ENCODE measurements around the gene MEGF6.
"Not testable (repeated sequence)": the region's sequence is repeated elsewhere in the genome, so short reads cannot be mapped to it uniquely, and the experiment has no call there.

MEGF6 gene

GRCh38 chr1:3625151-3625907, 14.0 kb upstream of the MEGF6 start:
- no peak for DNase-seq

GRCh38 chr1:3624200-3625136, 13.2 kb upstream of the MEGF6 start, which contains the start of gene TPRG1L:
Gene TPRG1L, plus strand, starts transcription at chr1:3625015. Its CDS starts 58 bp downstream, at chr1:3625073.
- DNase-seq = peak; percentile 99

- DNase-seq = no peak
These were observed 12.3 kb upstream of the MEGF6 start for GRCh38 chr1:3623441-3624199.

GRCh38 chr1:3622102-3622501, 10.8 kb upstream of the MEGF6 start:
- DNase-seq = not testable (repeated sequence)

GRCh38 chr1:3621151-3621671, 9.9 kb upstream of the MEGF6 start:
- DNase-seq = not testable (repeated sequence)

- DNase-seq = no peak
These were observed 9.4 kb upstream of the MEGF6 start for GRCh38 chr1:3620708-3621107.

- DNase-seq = peak; percentile 78
These were observed 7.8 kb upstream of the MEGF6 start for GRCh38 chr1:3618881-3619671.

GRCh38 chr1:3618531-3618880, 7.2 kb upstream of the MEGF6 start:
- no peak for DNase-seq

GRCh38 chr1:3617806-3618345, 6.6 kb upstream of the MEGF6 start:
- no peak for DNase-seq

GRCh38 chr1:3616861-3617260, 5.6 kb upstream of the MEGF6 start:
- DNase-seq = no peak

- no peak for DNase-seq
These were observed 3.7 kb upstream of the MEGF6 start for GRCh38 chr1:3614755-3615742.

GRCh38 chr1:3612123-3612522, 815 bp upstream of the MEGF6 start:
- no peak for DNase-seq

- peak; percentile 79 for DNase-seq
These were observed 660 bp downstream of the MEGF6 start for GRCh38 chr1:3610527-3611169.

GRCh38 chr1:3609769-3610526, 1.4 kb downstream of the MEGF6 start:
- no peak for DNase-seq

- no peak for DNase-seq
These were observed 2.1 kb downstream of the MEGF6 start for GRCh38 chr1:3609016-3609768.

- DNase-seq = no peak
These were observed 3.2 kb downstream of the MEGF6 start for GRCh38 chr1:3608154-3608553.

- DNase-seq = no peak
These were observed 3.6 kb downstream of the MEGF6 start for GRCh38 chr1:3607703-3608065.

Measured in right forelimb (tissue), 1 donor.